ENCODE measurements around the gene MTRF1L.

DNA sequence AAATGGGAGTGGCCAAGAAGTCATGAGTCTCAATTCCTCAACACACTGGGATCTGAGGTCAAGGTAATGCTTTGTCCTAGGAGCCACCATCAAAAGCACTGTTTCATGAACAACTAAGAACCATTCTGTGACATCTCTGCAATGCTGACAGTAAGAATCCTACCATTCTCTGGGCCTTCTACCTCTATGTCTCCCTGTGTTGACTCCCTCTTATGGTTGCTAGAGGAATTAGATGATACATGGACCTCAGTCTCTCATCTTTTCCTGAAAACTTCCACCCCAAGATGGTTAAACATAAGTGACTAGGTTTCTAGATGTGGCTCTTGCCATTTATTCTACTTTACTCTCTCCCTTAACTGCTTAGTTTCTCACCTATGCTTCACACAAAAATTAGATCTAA lies 9.1 kb downstream of the MTRF1L start:
- TF ChIP-seq, protein P1, sequence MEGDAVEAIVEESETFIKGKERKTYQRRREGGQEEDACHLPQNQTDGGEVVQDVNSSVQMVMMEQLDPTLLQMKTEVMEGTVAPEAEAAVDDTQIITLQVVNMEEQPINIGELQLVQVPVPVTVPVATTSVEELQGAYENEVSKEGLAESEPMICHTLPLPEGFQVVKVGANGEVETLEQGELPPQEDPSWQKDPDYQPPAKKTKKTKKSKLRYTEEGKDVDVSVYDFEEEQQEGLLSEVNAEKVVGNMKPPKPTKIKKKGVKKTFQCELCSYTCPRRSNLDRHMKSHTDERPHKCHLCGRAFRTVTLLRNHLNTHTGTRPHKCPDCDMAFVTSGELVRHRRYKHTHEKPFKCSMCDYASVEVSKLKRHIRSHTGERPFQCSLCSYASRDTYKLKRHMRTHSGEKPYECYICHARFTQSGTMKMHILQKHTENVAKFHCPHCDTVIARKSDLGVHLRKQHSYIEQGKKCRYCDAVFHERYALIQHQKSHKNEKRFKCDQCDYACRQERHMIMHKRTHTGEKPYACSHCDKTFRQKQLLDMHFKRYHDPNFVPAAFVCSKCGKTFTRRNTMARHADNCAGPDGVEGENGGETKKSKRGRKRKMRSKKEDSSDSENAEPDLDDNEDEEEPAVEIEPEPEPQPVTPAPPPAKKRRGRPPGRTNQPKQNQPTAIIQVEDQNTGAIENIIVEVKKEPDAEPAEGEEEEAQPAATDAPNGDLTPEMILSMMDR (IDR thresholded peaks at IDR 0.05 in 4 of 5, conservative IDR thresholded peaks at IDR 0.05 in 1 of 5), result no peak
- no peak for TF ChIP-seq POLR2A (IDR thresholded peaks at IDR 0.05)
